ENCODE results near the gene LDLRAD3. TPM values are rescaled to one million over a fixed set of nuclear protein-coding genes. Genes with fewer than 3 reads are reported as not detected.

LDLRAD3 gene
- total RNA-seq, 1 experiment from 2014 or later: 28.1 TPM

DNA sequence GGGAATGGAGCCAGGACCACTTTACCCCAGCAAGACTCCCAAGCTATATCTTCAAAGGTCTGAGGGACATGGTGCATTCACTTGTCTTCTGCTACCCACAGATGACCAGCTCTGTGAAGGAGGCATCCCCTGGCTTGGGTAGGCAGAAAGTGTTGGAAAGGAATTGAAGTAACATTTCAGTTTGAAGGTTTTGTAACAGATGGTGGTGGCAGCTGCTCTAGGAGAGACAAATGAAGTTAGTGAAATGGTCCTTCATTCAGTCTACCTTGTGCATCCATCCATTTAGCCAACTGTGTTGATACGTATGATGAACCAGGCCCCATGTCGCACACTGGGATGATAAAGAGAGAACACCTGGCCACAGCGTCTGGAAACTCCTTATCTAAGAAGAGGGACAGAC, 204.8 kb downstream of the LDLRAD3 start:
- H3K9me3 ChIP-seq (ENCODE audit: control insufficient read depth, insufficient read depth, low read depth, low read length): no peaks in the 10 kb centered on the region; the same call in 1 of the 2 replicates
- no peak overlapping the region for H3K4me3 ChIP-seq (ENCODE audit: low read depth in 2 of 2, low read length in 2 of 2)
- no TSS peak for BruUV-seq (replicated peaks)
- CTCF ChIA-PET: interaction anchor here (0.9 to 1.1 kb wide), 2 partner anchors 255 to 326 kb away, joined by 3 to 7 read pairs; no protein-coding TSS in a partner anchor
- no peaks in the 10 kb centered on the region for H3K36me3 ChIP-seq (ENCODE audit: control insufficient read depth, insufficient read depth, low read length)
- no peaks in the 10 kb centered on the region for H3K27me3 ChIP-seq (ENCODE audit: control insufficient read depth, insufficient read depth, low read length)
- H3K4me1 ChIP-seq (ENCODE audit: control insufficient read depth, insufficient read depth, low read length): peaks cover 23% of the 10 kb centered on the region
- TF ChIP-seq, protein P1, sequence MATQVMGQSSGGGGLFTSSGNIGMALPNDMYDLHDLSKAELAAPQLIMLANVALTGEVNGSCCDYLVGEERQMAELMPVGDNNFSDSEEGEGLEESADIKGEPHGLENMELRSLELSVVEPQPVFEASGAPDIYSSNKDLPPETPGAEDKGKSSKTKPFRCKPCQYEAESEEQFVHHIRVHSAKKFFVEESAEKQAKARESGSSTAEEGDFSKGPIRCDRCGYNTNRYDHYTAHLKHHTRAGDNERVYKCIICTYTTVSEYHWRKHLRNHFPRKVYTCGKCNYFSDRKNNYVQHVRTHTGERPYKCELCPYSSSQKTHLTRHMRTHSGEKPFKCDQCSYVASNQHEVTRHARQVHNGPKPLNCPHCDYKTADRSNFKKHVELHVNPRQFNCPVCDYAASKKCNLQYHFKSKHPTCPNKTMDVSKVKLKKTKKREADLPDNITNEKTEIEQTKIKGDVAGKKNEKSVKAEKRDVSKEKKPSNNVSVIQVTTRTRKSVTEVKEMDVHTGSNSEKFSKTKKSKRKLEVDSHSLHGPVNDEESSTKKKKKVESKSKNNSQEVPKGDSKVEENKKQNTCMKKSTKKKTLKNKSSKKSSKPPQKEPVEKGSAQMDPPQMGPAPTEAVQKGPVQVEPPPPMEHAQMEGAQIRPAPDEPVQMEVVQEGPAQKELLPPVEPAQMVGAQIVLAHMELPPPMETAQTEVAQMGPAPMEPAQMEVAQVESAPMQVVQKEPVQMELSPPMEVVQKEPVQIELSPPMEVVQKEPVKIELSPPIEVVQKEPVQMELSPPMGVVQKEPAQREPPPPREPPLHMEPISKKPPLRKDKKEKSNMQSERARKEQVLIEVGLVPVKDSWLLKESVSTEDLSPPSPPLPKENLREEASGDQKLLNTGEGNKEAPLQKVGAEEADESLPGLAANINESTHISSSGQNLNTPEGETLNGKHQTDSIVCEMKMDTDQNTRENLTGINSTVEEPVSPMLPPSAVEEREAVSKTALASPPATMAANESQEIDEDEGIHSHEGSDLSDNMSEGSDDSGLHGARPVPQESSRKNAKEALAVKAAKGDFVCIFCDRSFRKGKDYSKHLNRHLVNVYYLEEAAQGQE (IDR thresholded peaks at IDR 0.05; ENCODE audit: insufficient read depth in 1 of 2, low read depth in 2 of 2, low read length in 1 of 2): no peak
- no peak for TF ChIP-seq SIN3A (IDR thresholded peaks at IDR 0.05; ENCODE audit: borderline replicate concordance, insufficient read depth, low read depth, low read length)
- TF ChIP-seq, protein P2, sequence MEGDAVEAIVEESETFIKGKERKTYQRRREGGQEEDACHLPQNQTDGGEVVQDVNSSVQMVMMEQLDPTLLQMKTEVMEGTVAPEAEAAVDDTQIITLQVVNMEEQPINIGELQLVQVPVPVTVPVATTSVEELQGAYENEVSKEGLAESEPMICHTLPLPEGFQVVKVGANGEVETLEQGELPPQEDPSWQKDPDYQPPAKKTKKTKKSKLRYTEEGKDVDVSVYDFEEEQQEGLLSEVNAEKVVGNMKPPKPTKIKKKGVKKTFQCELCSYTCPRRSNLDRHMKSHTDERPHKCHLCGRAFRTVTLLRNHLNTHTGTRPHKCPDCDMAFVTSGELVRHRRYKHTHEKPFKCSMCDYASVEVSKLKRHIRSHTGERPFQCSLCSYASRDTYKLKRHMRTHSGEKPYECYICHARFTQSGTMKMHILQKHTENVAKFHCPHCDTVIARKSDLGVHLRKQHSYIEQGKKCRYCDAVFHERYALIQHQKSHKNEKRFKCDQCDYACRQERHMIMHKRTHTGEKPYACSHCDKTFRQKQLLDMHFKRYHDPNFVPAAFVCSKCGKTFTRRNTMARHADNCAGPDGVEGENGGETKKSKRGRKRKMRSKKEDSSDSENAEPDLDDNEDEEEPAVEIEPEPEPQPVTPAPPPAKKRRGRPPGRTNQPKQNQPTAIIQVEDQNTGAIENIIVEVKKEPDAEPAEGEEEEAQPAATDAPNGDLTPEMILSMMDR (IDR thresholded peaks at IDR 0.05): no peak
- no peak for TF ChIP-seq TCF7L2 (IDR thresholded peaks at IDR 0.05; ENCODE audit: low read depth, low read length)
- no peak for TF ChIP-seq POLR2AphosphoS5 (IDR thresholded peaks at IDR 0.05; ENCODE audit: low read depth, low read length)
- H3K27ac ChIP-seq (ENCODE audit: low read length): peak overlapping the region; percentile 80
- in situ Hi-C loops (cut with HindIII; ENCODE audit: low pct_unique_long_range_greater_than_20kb, low sequenced_read_pairs): no loop called here
- intact Hi-C loops (cut with micrococcal nuclease; ENCODE audit: unreplicated experiment): loop anchor here (5.0 kb wide), 1 partner anchor 531 kb away; the partner anchor contains the start of gene FJX1
- no peak for ATAC-seq
- no peak for DNase-seq (ENCODE audit: low read depth, low spot score)
- POLR2A ChIA-PET: interaction anchor here (0.6 kb wide), 1 partner anchor 908 kb away, joined by 4 read pairs; no protein-coding TSS in a partner anchor

DNA sequence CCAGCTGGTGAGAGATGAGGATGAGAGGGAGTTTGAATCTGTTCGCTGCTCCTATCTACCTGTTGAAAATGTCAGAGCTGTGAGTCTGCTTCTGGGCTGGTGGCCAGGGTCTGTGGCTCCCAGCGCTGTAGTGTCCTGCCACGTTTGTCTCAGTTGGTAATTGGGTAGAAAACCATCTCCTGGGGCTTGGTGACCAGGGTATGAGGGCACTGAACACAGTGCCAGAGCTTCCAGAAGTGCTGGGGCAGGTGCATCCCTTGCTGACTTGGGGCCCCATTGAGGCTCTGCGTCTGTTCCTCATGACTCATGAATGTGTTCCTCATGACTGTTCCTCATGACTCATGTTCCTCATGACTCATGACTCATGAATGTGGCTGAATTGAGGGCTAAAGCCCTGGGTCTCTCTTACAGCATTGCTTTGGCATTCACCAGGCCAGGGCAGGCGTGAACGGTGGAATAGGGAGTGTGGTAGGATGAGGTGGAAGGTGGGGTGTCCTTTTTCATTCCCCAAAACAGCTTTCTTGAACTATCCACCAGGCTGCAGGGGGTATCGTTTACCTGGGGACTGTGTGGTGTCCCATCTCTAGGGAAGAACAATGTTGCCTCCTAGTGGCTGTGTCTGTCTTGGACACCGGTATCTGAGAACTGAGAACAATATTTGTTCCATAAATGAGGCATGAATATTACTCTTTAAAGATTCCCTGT, 205.8 kb downstream of the LDLRAD3 start:
- in situ Hi-C loops (cut with HindIII; ENCODE audit: low pct_unique_long_range_greater_than_20kb, low sequenced_read_pairs) (no loop called here), intact Hi-C loops (cut with micrococcal nuclease; ENCODE audit: unreplicated experiment) (loop anchor here (5.0 to 10.0 kb wide), 2 partner anchors 105 to 532 kb away; partner anchors contain the start of gene FJX1)
- CTCF ChIA-PET: interaction anchor here (0.9 to 1.1 kb wide), 2 partner anchors 256 to 327 kb away, joined by 3 to 7 read pairs; no protein-coding TSS in a partner anchor
- Histone ChIP-seq H3K4me3 (ENCODE audit: low read depth in 2 of 2, low read length in 2 of 2) (no peak overlapping the region), H3K9me3 (ENCODE audit: control insufficient read depth, insufficient read depth, low read depth, low read length) (no peaks in the 10 kb centered on the region; the same call in 1 of the 2 replicates), H3K4me1 (ENCODE audit: control insufficient read depth, insufficient read depth, low read length) (peaks cover 23% of the 10 kb centered on the region), H3K36me3 (ENCODE audit: control insufficient read depth, insufficient read depth, low read length) (no peaks in the 10 kb centered on the region), H3K27me3 (ENCODE audit: control insufficient read depth, insufficient read depth, low read length) (no peaks in the 10 kb centered on the region), H3K27ac (ENCODE audit: low read length) (peak overlapping the region; percentile 80)
- POLR2A ChIA-PET: interaction anchor here (0.6 kb wide), 1 partner anchor 909 kb away, joined by 4 read pairs; no protein-coding TSS in a partner anchor
- BruUV-seq (replicated peaks): no TSS peak
- DNase-seq (ENCODE audit: low read depth, low spot score) (peak; percentile 97), ATAC-seq (peak; percentile 98)
- TF ChIP-seq, protein P1 (IDR thresholded peaks at IDR 0.05; ENCODE audit: insufficient read depth in 1 of 2, low read depth in 2 of 2, low read length in 1 of 2): no peak
- TF ChIP-seq SIN3A (IDR thresholded peaks at IDR 0.05; ENCODE audit: borderline replicate concordance, insufficient read depth, low read depth, low read length): no peak
- TF ChIP-seq, protein P2 (IDR thresholded peaks at IDR 0.05): peak; percentile 82
- TF ChIP-seq POLR2AphosphoS5 (IDR thresholded peaks at IDR 0.05; ENCODE audit: low read depth, low read length): peak; percentile 85
- no peak for TF ChIP-seq TCF7L2 (IDR thresholded peaks at IDR 0.05; ENCODE audit: low read depth, low read length)

Measured in Panc1 (cell line).